ENCODE results near the gene CACNA2D2.

Gene CACNA2D2

GRCh38 chr3:50417637-50418033 lies 85.8 kb downstream of the CACNA2D2 start:
- WGBS, 2 experiments, result 92 to 94% methylated on average over 4 of the region's 4 CpGs

GRCh38 chr3:50416736-50417636 lies 86.4 kb downstream of the CACNA2D2 start:
- no peak overlapping the region for H3K4me3 ChIP-seq (ENCODE audit: insufficient read depth, low read depth, low read length)
- peaks cover 2% of the 10 kb centered on the region for H3K4me1 ChIP-seq (ENCODE audit: control insufficient read depth, insufficient read depth, low read length)
- H3K27ac ChIP-seq (ENCODE audit: insufficient read depth, low read depth, low read length, poor library complexity, severe bottlenecking), result no peak overlapping the region
- 95 to 96% methylated on average over 9 of the region's 9 CpGs for WGBS, 2 experiments
- H3K27me3 ChIP-seq (ENCODE audit: control insufficient read depth, insufficient read depth, low read length, poor library complexity, severe bottlenecking), result no peaks in the 10 kb centered on the region
- no peaks in the 10 kb centered on the region for H3K9me3 ChIP-seq (ENCODE audit: control insufficient read depth, low read length)
- H3K36me3 ChIP-seq (ENCODE audit: control insufficient read depth, insufficient read depth, low read length), result no peaks in the 10 kb centered on the region

More at GRCh38 chr3:50417637-50418033, 85.8 kb downstream of the CACNA2D2 start:
- peaks cover 5% of the 10 kb centered on the region for H3K4me1 ChIP-seq (ENCODE audit: control insufficient read depth, insufficient read depth, low read length)
- H3K4me3 ChIP-seq (ENCODE audit: insufficient read depth, low read depth, low read length), result no peak overlapping the region
- H3K27ac ChIP-seq (ENCODE audit: insufficient read depth, low read depth, low read length, poor library complexity, severe bottlenecking), result no peak overlapping the region
- no peaks in the 10 kb centered on the region for H3K36me3 ChIP-seq (ENCODE audit: control insufficient read depth, insufficient read depth, low read length)
- no peaks in the 10 kb centered on the region for H3K27me3 ChIP-seq (ENCODE audit: control insufficient read depth, insufficient read depth, low read length, poor library complexity, severe bottlenecking)
- H3K9me3 ChIP-seq (ENCODE audit: control insufficient read depth, low read length), result no peaks in the 10 kb centered on the region

DNA sequence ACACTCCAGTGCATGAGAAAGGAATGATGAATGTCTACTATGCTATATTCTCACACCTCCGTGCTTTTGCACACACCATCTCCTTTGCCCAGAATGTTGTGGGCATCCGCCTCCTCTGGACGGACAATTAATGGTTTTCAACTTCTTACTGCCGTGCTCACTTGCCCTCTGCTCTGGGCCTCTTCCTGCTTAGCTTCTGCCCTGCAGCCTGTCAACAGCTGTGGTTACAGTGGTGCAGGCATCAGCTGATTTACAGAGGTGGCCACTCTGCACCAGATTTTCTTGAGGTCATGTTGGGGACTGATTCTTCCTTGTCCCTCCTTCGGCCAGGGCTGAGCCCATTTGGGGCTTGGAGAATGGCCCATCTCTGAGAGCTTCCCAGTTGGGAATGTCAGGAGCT lies 87.6 kb downstream of the CACNA2D2 start:
- Histone ChIP-seq H3K9me3 (ENCODE audit: control insufficient read depth, low read length) (no peaks in the 10 kb centered on the region), H3K4me1 (ENCODE audit: control insufficient read depth, insufficient read depth, low read length) (no peaks in the 10 kb centered on the region)
- WGBS, 2 experiments, result 93% methylated on average over 5 of the region's 5 CpGs

GRCh38 chr3:50415061-50415460 lies 88.4 kb downstream of the CACNA2D2 start:
- Histone ChIP-seq H3K9me3 (ENCODE audit: control insufficient read depth, low read length) (no peaks in the 10 kb centered on the region), H3K27me3 (ENCODE audit: control insufficient read depth, insufficient read depth, low read length, poor library complexity, severe bottlenecking) (no peaks in the 10 kb centered on the region), H3K36me3 (ENCODE audit: control insufficient read depth, insufficient read depth, low read length) (no peaks in the 10 kb centered on the region), H3K4me3 (ENCODE audit: insufficient read depth, low read depth, low read length) (no peak overlapping the region), H3K4me1 (ENCODE audit: control insufficient read depth, insufficient read depth, low read length) (no peaks in the 10 kb centered on the region), H3K27ac (ENCODE audit: insufficient read depth, low read depth, low read length, poor library complexity, severe bottlenecking) (no peak overlapping the region)
- 83 to 84% methylated on average over 4 of the region's 4 CpGs for WGBS, 2 experiments

More for the DNA sequence above, 87.6 kb downstream of the CACNA2D2 start:
- Histone ChIP-seq H3K4me3 (ENCODE audit: insufficient read depth, low read depth, low read length) (no peak overlapping the region), H3K27me3 (ENCODE audit: control insufficient read depth, insufficient read depth, low read length, poor library complexity, severe bottlenecking) (no peaks in the 10 kb centered on the region), H3K36me3 (ENCODE audit: control insufficient read depth, insufficient read depth, low read length) (no peaks in the 10 kb centered on the region), H3K27ac (ENCODE audit: insufficient read depth, low read depth, low read length, poor library complexity, severe bottlenecking) (no peak overlapping the region)

DNA sequence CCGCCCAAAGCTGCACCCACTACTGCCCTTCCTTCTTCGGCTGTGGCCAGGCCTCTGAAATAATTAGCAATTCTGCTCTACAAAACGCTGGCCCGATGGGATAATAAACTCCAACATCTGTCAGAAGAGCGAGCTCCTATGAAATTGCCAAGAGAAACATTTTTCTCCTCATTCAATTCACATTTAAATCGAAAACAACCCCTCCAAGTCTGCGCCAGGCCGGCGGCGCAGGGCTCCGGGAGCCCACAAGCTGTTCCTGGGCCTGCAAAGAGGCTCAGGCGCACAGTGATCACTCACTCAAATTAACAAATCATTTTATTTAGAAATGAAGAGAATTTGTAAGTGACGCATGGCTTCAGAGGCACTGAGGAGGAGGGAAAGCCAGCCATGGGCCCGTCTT lies 88.8 kb downstream of the CACNA2D2 start:
- H3K4me3 ChIP-seq (ENCODE audit: insufficient read depth, low read depth, low read length), result no peak overlapping the region
- no peak overlapping the region for H3K27ac ChIP-seq (ENCODE audit: insufficient read depth, low read depth, low read length, poor library complexity, severe bottlenecking)
- H3K36me3 ChIP-seq (ENCODE audit: control insufficient read depth, insufficient read depth, low read length), result no peaks in the 10 kb centered on the region
- H3K4me1 ChIP-seq (ENCODE audit: control insufficient read depth, insufficient read depth, low read length), result no peaks in the 10 kb centered on the region
- WGBS, 2 experiments, result 90 to 91% methylated on average over 13 of the region's 14 CpGs
- H3K9me3 ChIP-seq (ENCODE audit: control insufficient read depth, low read length), result no peaks in the 10 kb centered on the region
- H3K27me3 ChIP-seq (ENCODE audit: control insufficient read depth, insufficient read depth, low read length, poor library complexity, severe bottlenecking), result no peaks in the 10 kb centered on the region

GRCh38 chr3:50412231-50412754 lies 91.1 kb downstream of the CACNA2D2 start:
- no peaks in the 10 kb centered on the region for H3K4me1 ChIP-seq (ENCODE audit: control insufficient read depth, insufficient read depth, low read length)
- H3K36me3 ChIP-seq (ENCODE audit: control insufficient read depth, insufficient read depth, low read length), result no peaks in the 10 kb centered on the region
- no peak overlapping the region for H3K4me3 ChIP-seq (ENCODE audit: insufficient read depth, low read depth, low read length)
- no peak overlapping the region for H3K27ac ChIP-seq (ENCODE audit: insufficient read depth, low read depth, low read length, poor library complexity, severe bottlenecking)
- no peaks in the 10 kb centered on the region for H3K27me3 ChIP-seq (ENCODE audit: control insufficient read depth, insufficient read depth, low read length, poor library complexity, severe bottlenecking)
- WGBS, 2 experiments, result 81 to 84% methylated on average over 11 of the region's 11 CpGs
- H3K9me3 ChIP-seq (ENCODE audit: control insufficient read depth, low read length), result no peaks in the 10 kb centered on the region

DNA sequence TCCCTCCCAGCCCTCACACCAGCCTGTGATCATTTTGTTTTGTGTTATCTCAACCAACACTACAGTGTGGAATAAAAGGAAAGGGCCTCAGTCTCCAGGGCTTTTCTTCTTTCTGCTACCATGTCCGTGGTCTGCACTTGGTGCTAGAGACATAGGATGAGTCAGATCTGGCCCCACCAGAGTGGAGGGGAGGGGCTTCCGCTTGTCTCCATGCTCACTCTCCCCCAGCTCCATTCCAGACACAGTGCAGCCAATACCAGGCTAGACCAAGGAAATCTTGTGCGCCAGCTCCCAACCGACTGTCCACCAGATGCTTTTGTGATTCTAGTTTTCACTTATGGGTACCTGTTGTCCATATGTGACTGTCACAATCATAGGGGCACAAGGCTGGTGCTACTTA lies 92.2 kb downstream of the CACNA2D2 start:
- Histone ChIP-seq H3K4me1 (ENCODE audit: control insufficient read depth, insufficient read depth, low read length) (no peaks in the 10 kb centered on the region), H3K27me3 (ENCODE audit: control insufficient read depth, insufficient read depth, low read length, poor library complexity, severe bottlenecking) (no peaks in the 10 kb centered on the region), H3K27ac (ENCODE audit: insufficient read depth, low read depth, low read length, poor library complexity, severe bottlenecking) (no peak overlapping the region), H3K36me3 (ENCODE audit: control insufficient read depth, insufficient read depth, low read length) (no peaks in the 10 kb centered on the region), H3K9me3 (ENCODE audit: control insufficient read depth, low read length) (no peaks in the 10 kb centered on the region), H3K4me3 (ENCODE audit: insufficient read depth, low read depth, low read length) (no peak overlapping the region)
- WGBS, 2 experiments, result 85 to 86% methylated on average over 4 of the region's 4 CpGs

DNA sequence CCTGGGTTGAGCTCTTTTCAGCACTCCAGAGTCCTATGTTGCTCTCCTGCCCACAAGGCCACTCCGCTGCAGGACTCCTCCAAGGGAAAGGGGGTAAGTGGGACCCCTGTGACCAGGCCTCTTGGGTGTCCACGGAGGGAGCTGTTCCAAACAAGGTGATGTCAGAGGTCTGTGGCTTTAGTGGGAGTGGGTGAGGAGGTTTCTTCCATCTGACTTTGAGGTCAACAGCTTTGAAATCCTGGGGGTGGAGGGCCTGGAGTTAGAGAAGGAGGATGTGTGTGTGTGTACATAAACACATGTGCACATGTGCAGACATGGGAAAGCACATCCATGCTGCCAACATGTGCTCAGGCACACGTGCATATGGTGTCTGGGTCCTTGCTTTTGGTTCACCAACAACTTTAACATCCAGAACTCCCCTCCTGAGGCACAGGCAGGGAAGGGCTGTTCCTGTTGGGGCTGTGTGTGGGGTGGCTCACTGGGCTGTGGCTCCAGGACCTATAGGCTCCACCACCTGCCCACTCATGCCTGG lies 92.8 kb downstream of the CACNA2D2 start:
- Histone ChIP-seq H3K9me3 (ENCODE audit: control insufficient read depth, low read length) (no peaks in the 10 kb centered on the region), H3K4me1 (ENCODE audit: control insufficient read depth, insufficient read depth, low read length) (no peaks in the 10 kb centered on the region), H3K4me3 (ENCODE audit: insufficient read depth, low read depth, low read length) (no peak overlapping the region), H3K36me3 (ENCODE audit: control insufficient read depth, insufficient read depth, low read length) (no peaks in the 10 kb centered on the region), H3K27ac (ENCODE audit: insufficient read depth, low read depth, low read length, poor library complexity, severe bottlenecking) (no peak overlapping the region), H3K27me3 (ENCODE audit: control insufficient read depth, insufficient read depth, low read length, poor library complexity, severe bottlenecking) (no peaks in the 10 kb centered on the region)
- 87 to 91% methylated on average over 3 of the region's 3 CpGs for WGBS, 2 experiments

- H3K27me3 ChIP-seq (ENCODE audit: control insufficient read depth, insufficient read depth, low read length, poor library complexity, severe bottlenecking), result no peaks in the 10 kb centered on the region
- WGBS, 2 experiments, result 87 to 93% methylated on average over 2 of the region's 2 CpGs
- no peak overlapping the region for H3K27ac ChIP-seq (ENCODE audit: insufficient read depth, low read depth, low read length, poor library complexity, severe bottlenecking)
- no peak overlapping the region for H3K4me3 ChIP-seq (ENCODE audit: insufficient read depth, low read depth, low read length)
- H3K36me3 ChIP-seq (ENCODE audit: control insufficient read depth, insufficient read depth, low read length), result no peaks in the 10 kb centered on the region
- no peaks in the 10 kb centered on the region for H3K4me1 ChIP-seq (ENCODE audit: control insufficient read depth, insufficient read depth, low read length)
- H3K9me3 ChIP-seq (ENCODE audit: control insufficient read depth, low read length), result no peaks in the 10 kb centered on the region
Observed at GRCh38 chr3:50410185-50410584, 93.2 kb downstream of the CACNA2D2 start.

DNA sequence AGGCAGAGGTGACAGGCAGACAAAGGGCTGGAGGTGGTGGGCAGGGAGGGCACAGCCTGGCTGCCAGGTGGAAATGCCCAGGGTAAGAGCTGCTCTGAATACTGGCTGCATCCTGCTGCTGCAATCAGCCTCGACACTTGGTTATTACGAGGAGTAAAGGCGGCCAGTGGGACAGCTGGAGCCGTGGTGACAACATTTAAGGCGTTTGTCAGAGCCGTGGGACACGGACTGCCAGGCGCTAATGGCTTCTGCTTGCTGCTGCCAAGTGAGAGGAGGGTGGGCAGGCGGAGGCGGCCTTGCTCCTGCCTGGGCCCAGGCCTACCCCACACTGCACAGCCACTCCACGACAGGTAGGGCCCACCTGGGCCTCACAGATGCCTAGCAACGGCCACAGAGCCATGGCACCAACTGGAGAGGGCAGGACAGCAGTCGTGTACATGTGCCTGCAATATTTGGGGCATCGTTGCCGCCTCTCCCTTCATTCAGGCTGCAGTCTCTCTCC lies 94.9 kb downstream of the CACNA2D2 start:
- no peaks in the 10 kb centered on the region for H3K36me3 ChIP-seq (ENCODE audit: control insufficient read depth, insufficient read depth, low read length)
- H3K27ac ChIP-seq (ENCODE audit: insufficient read depth, low read depth, low read length, poor library complexity, severe bottlenecking), result no peak overlapping the region
- H3K4me3 ChIP-seq (ENCODE audit: insufficient read depth, low read depth, low read length), result no peak overlapping the region
- no peaks in the 10 kb centered on the region for H3K27me3 ChIP-seq (ENCODE audit: control insufficient read depth, insufficient read depth, low read length, poor library complexity, severe bottlenecking)
- H3K4me1 ChIP-seq (ENCODE audit: control insufficient read depth, insufficient read depth, low read length), result no peaks in the 10 kb centered on the region
- 89% methylated on average over 15 of the region's 15 CpGs for WGBS, 2 experiments
- no peaks in the 10 kb centered on the region for H3K9me3 ChIP-seq (ENCODE audit: control insufficient read depth, low read length)
